HEK293 (cell line): ENCODE measurements around the gene HUNK.

Experiments
- CTCF ChIA-PET: fragments of 350-600 bp; formaldehyde crosslinking; extraction: SDS; loops from one replicate; lab custom pipeline; 2021; ENCODE audit warnings: antibody characterized with exemption; lab: Yijun Ruan, JAX
- POLR2A ChIA-PET: fragments of 300-600 bp; formaldehyde crosslinking; extraction: SDS; loops from one replicate; lab custom pipeline; 2020; ENCODE audit warnings: antibody characterized with exemption, inconsistent platforms; lab: Yijun Ruan, JAX
- H3K27ac ChIP-seq: fragments of 200-500 bp; sonication (Bioruptor generic); 2 replicates; pipeline ENCODE4 v1.5.1; 2014; ENCODE audit warnings: low read depth, low read length, control low read depth, inconsistent platforms; ENCODE audit errors: extremely low read depth
- H3K36me3 ChIP-seq, 2 experiments: fragments of 200-500 bp in 1 of 2; sonication (Bioruptor generic) in 1 of 2; 1 replicate in 1 of 2; 2 replicates in 1 of 2; pipeline ENCODE4 v1.5.1; 2014 to 2017; ENCODE audit warnings: inconsistent platforms in 2 of 2, low read length in 2 of 2; ENCODE audit not compliant: control insufficient read depth in 2 of 2, insufficient read depth in 1 of 2
- H3K4me1 ChIP-seq: fragments of 200-500 bp; sonication (Bioruptor generic); 2 replicates; pipeline ENCODE4 v1.5.1; 2014; ENCODE audit warnings: mild to moderate bottlenecking, low read length, inconsistent platforms; ENCODE audit not compliant: control insufficient read depth, insufficient read depth
- H3K4me3 ChIP-seq: 2 replicates; pipeline ENCODE4 v1.5.1; 2011; ENCODE audit warnings: low read depth, mild to moderate bottlenecking, control low read depth, low read length, moderate library complexity
- H3K9me3 ChIP-seq: fragments of 200-500 bp; sonication (Bioruptor generic); 2 replicates; pipeline ENCODE4 v1.5.1; 2014; ENCODE audit warnings: low read depth, low read length, inconsistent platforms; ENCODE audit not compliant: control insufficient read depth, insufficient read depth
- GLI4 ChIP-seq: fragments of 450-650 bp; formaldehyde crosslinking; IDR thresholded peaks from 2 replicates; pipeline ENCODE4 v1.5.1; 2016; ENCODE audit warnings: missing biosample characterization, missing genetic modification characterization
- KLF10 ChIP-seq: fragments of 450-650 bp; IDR thresholded peaks from 2 replicates; pipeline ENCODE4 v1.5.1; 2018; ENCODE audit warnings: missing biosample characterization, mild to moderate bottlenecking, missing genetic modification characterization
- RBAK ChIP-seq: fragments of 450-650 bp; formaldehyde crosslinking; IDR thresholded peaks from 2 replicates; pipeline ENCODE4 v1.5.1; 2016; ENCODE audit warnings: missing biosample characterization, missing genetic modification characterization
- SP7 ChIP-seq: fragments of 450-650 bp; formaldehyde crosslinking; IDR thresholded peaks from 2 replicates; pipeline ENCODE4 v1.5.1; 2016; ENCODE audit warnings: missing biosample characterization, missing genetic modification characterization
- ZBTB20 ChIP-seq: fragments of 450-650 bp; formaldehyde crosslinking; IDR thresholded peaks from 2 replicates; pipeline ENCODE4 v1.5.1; 2016; ENCODE audit warnings: missing biosample characterization, missing genetic modification characterization
- ZBTB8A ChIP-seq: fragments of 450-650 bp; formaldehyde crosslinking; IDR thresholded peaks from 2 replicates; pipeline ENCODE4 v1.5.1; 2016; ENCODE audit warnings: missing biosample characterization, missing genetic modification characterization
- ZFP3 ChIP-seq: fragments of 450-650 bp; formaldehyde crosslinking; IDR thresholded peaks from 2 replicates; pipeline ENCODE4 v1.5.1; 2016; ENCODE audit warnings: low read depth, missing biosample characterization, missing genetic modification characterization
- ZNF10 ChIP-seq: fragments of 450-650 bp; formaldehyde crosslinking; IDR thresholded peaks from 2 replicates; pipeline ENCODE4 v1.5.1; 2017; ENCODE audit warnings: missing biosample characterization, missing genetic modification characterization
- ZNF19 ChIP-seq: fragments of 450-650 bp; formaldehyde crosslinking; IDR thresholded peaks from 2 replicates; pipeline ENCODE4; 2016; ENCODE audit warnings: missing biosample characterization, missing genetic modification characterization, low read depth
- ZNF2 ChIP-seq: fragments of 450-650 bp; formaldehyde crosslinking; IDR thresholded peaks from 2 replicates; pipeline ENCODE4 v1.5.1; 2016; ENCODE audit warnings: missing biosample characterization, missing genetic modification characterization
- ZNF214 ChIP-seq: fragments of 450-650 bp; formaldehyde crosslinking; IDR thresholded peaks from 2 replicates; pipeline ENCODE4 v1.5.1; 2017; ENCODE audit warnings: missing biosample characterization, mild to moderate bottlenecking, missing genetic modification characterization, borderline replicate concordance
- ZNF248 ChIP-seq: fragments of 450-650 bp; formaldehyde crosslinking; IDR thresholded peaks from 2 replicates; pipeline ENCODE4 v1.5.1; 2017; ENCODE audit warnings: missing biosample characterization, missing genetic modification characterization
- ZNF48 ChIP-seq: fragments of 450-650 bp; formaldehyde crosslinking; IDR thresholded peaks from 2 replicates; pipeline ENCODE4 v1.5.1; 2016; ENCODE audit warnings: missing biosample characterization, missing genetic modification characterization
- ZNF560 ChIP-seq: fragments of 450-650 bp; formaldehyde crosslinking; IDR thresholded peaks from 2 replicates; pipeline ENCODE4 v1.5.1; 2017; ENCODE audit warnings: missing biosample characterization, missing genetic modification characterization, borderline replicate concordance
- ZNF585B ChIP-seq: fragments of 450-650 bp; formaldehyde crosslinking; IDR thresholded peaks from 2 replicates; pipeline ENCODE4 v1.5.1; 2016; ENCODE audit warnings: missing biosample characterization, missing genetic modification characterization
- ZNF654 ChIP-seq: fragments of 450-650 bp; formaldehyde crosslinking; IDR thresholded peaks from 2 replicates; pipeline ENCODE4 v1.5.1; 2016; ENCODE audit warnings: low read depth, missing biosample characterization, missing genetic modification characterization
- ZSCAN30 ChIP-seq: fragments of 450-650 bp; IDR thresholded peaks from 2 replicates; pipeline ENCODE4 v1.5.1; 2018; ENCODE audit warnings: missing biosample characterization, mild to moderate bottlenecking, missing genetic modification characterization, moderate library complexity
- TF ChIP-seq, protein P1 (sequence below): fragments of 450-650 bp; formaldehyde crosslinking; IDR thresholded peaks from 2 replicates; pipeline ENCODE4 v1.5.1; 2016; ENCODE audit warnings: missing biosample characterization, missing genetic modification characterization
- TF ChIP-seq, protein P2 (sequence below): fragments of 450-650 bp; formaldehyde crosslinking; IDR thresholded peaks from 2 replicates; pipeline ENCODE4 v1.5.1; 2016; ENCODE audit warnings: missing biosample characterization, missing genetic modification characterization, low read depth
- TF ChIP-seq, protein P3 (sequence below): fragments of 450-650 bp; formaldehyde crosslinking; IDR thresholded peaks from 2 replicates; pipeline ENCODE4 v1.5.1; 2016; ENCODE audit warnings: missing biosample characterization, missing genetic modification characterization

The HUNK gene

DNA sequence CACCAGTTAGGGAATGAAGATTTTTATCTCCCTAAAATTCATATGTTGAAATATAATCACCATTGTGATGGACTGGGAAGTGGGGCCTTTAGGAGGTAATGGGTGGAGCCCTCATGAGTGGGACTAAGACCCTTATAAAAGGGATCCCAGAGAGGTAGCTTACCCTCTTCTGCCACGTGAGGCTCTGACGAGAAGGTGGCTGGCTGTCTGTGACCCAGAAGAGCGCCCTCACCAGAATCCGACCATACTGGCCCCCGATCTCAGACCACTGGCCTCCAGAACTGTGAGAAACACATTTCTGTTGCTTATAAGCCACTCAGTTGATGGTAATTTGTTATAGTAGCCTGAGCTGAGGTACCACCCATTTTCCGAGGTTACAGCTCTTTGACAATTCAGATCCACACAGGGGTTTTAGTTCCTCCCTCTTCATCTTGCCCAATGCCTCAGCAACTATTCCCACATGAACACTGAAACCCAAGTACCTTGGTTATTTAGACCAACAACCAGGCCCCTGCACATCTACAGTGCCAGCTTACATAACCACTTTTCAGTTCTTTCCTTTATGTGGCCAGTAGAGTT lies 27.6 kb upstream of the HUNK start:
- H3K27ac ChIP-seq = no peak overlapping the region
- H3K4me3 ChIP-seq = no peak overlapping the region
- no peaks in the 10 kb centered on the region for H3K4me1 ChIP-seq
- no peaks in the 10 kb centered on the region for H3K9me3 ChIP-seq
- TF ChIP-seq GLI4 = no peak
- no peak for TF ChIP-seq ZNF654 (tag by site-specific recombination)
- no peak for TF ChIP-seq ZNF585B (tag by site-specific recombination)
- ChIA-PET CTCF (interaction anchor here (0.6 to 1.5 kb wide), 5 partner anchors 21 to 1361 kb away, joined by 3 to 8 read pairs (median 4); no protein-coding TSS in a partner anchor), POLR2A (no interaction called here)
- H3K36me3 ChIP-seq = no peaks in the 10 kb centered on the region

DNA sequence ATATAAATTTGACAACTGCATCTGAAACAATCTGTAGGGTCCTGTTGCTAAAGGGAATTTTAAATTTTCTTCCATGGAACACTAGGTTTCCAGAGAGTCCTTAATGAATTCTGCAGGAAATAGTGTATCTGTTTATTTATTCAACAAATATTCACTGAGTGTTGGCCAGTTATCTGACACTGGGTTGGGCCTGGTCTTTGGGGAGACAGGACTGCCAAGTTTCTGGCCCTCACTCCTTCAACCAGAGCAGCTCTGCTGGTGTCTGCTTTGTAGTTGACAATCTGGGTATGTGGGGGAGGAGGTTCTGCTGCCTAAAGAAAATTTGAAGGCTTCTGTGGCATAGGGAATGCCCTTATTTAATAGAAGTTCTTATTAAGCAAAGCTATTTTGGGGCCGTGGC lies 26.1 kb upstream of the HUNK start:
- no peak overlapping the region for H3K4me3 ChIP-seq
- no peaks in the 10 kb centered on the region for H3K4me1 ChIP-seq
- H3K36me3 ChIP-seq = no peaks in the 10 kb centered on the region
- TF ChIP-seq SP7 (no peak), ZNF248 (no peak), ZNF19 (tag by site-specific recombination) (no peak), ZNF214 (tag by site-specific recombination) (no peak), ZBTB20 (tag by site-specific recombination) (no peak), ZNF48 (tag by site-specific recombination) (no peak), ZNF560 (no peak), KLF10 (tag by site-specific recombination) (no peak), ZFP3 (no peak), ZSCAN30 (tag by site-specific recombination) (no peak), RBAK (tag by site-specific recombination) (no peak), ZNF2 (tag by site-specific recombination) (no peak), ZNF10 (no peak), ZBTB8A (tag by site-specific recombination) (no peak)
- TF ChIP-seq, protein P1, sequence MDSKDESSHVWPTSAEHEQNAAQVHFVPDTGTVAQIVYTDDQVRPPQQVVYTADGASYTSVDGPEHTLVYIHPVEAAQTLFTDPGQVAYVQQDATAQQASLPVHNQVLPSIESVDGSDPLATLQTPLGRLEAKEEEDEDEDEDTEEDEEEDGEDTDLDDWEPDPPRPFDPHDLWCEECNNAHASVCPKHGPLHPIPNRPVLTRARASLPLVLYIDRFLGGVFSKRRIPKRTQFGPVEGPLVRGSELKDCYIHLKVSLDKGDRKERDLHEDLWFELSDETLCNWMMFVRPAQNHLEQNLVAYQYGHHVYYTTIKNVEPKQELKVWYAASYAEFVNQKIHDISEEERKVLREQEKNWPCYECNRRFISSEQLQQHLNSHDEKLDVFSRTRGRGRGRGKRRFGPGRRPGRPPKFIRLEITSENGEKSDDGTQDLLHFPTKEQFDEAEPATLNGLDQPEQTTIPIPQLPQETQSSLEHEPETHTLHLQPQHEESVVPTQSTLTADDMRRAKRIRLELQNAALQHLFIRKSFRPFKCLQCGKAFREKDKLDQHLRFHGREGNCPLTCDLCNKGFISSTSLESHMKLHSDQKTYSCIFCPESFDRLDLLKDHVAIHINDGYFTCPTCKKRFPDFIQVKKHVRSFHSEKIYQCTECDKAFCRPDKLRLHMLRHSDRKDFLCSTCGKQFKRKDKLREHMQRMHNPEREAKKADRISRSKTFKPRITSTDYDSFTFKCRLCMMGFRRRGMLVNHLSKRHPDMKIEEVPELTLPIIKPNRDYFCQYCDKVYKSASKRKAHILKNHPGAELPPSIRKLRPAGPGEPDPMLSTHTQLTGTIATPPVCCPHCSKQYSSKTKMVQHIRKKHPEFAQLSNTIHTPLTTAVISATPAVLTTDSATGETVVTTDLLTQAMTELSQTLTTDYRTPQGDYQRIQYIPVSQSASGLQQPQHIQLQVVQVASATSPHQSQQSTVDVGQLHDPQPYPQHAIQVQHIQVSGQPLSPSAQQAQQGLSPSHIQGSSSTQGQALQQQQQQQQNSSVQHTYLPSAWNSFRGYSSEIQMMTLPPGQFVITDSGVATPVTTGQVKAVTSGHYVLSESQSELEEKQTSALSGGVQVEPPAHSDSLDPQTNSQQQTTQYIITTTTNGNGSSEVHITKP (tag by site-specific recombination) = no peak
- TF ChIP-seq, protein P2, sequence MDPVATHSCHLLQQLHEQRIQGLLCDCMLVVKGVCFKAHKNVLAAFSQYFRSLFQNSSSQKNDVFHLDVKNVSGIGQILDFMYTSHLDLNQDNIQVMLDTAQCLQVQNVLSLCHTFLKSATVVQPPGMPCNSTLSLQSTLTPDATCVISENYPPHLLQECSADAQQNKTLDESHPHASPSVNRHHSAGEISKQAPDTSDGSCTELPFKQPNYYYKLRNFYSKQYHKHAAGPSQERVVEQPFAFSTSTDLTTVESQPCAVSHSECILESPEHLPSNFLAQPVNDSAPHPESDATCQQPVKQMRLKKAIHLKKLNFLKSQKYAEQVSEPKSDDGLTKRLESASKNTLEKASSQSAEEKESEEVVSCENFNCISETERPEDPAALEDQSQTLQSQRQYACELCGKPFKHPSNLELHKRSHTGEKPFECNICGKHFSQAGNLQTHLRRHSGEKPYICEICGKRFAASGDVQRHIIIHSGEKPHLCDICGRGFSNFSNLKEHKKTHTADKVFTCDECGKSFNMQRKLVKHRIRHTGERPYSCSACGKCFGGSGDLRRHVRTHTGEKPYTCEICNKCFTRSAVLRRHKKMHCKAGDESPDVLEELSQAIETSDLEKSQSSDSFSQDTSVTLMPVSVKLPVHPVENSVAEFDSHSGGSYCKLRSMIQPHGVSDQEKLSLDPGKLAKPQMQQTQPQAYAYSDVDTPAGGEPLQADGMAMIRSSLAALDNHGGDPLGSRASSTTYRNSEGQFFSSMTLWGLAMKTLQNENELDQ (tag by site-specific recombination) = no peak
- TF ChIP-seq, protein P3, sequence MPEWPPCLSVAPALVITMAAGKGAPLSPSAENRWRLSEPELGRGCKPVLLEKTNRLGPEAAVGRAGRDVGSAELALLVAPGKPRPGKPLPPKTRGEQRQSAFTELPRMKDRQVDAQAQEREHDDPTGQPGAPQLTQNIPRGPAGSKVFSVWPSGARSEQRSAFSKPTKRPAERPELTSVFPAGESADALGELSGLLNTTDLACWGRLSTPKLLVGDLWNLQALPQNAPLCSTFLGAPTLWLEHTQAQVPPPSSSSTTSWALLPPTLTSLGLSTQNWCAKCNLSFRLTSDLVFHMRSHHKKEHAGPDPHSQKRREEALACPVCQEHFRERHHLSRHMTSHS (tag by site-specific recombination) = no peak
- no peak overlapping the region for H3K27ac ChIP-seq
- ChIA-PET POLR2A (no interaction called here), CTCF (interaction anchor here (0.6 to 2.8 kb wide), 4 partner anchors 13 to 73 kb away, joined by 3 to 18 read pairs (median 6); no protein-coding TSS in a partner anchor)
- no peaks in the 10 kb centered on the region for H3K9me3 ChIP-seq
